ENCODE results near the gene LACC1. TPM values are rescaled to one million over a fixed set of nuclear protein-coding genes. Genes with fewer than 3 reads are reported as not detected.

Gene LACC1
- total RNA-seq, 1 donor from 2014 or later, result 4.8 TPM

GRCh38 chr13:43895940-43896339, 16.2 kb downstream of the LACC1 start:
- H3K27ac Mint-ChIP-seq (ENCODE audit: unreplicated experiment), result no peak overlapping the region
- peaks cover 1% of the 10 kb centered on the region for H3K27me3 Mint-ChIP-seq (ENCODE audit: unreplicated experiment)
- no peak for DNase-seq (ENCODE audit: low spot score)
- no peak for TF ChIP-seq CTCF (IDR thresholded peaks at IDR 0.05; ENCODE audit: unreplicated experiment)
- H3K9me3 Mint-ChIP-seq (ENCODE audit: unreplicated experiment), result no peaks in the 10 kb centered on the region
- H3K4me1 Mint-ChIP-seq (ENCODE audit: unreplicated experiment), result peaks cover 4% of the 10 kb centered on the region
- H3K36me3 Mint-ChIP-seq (ENCODE audit: low read depth, unreplicated experiment), result no peaks in the 10 kb centered on the region
- H3K4me3 Mint-ChIP-seq (ENCODE audit: unreplicated experiment), result no peak overlapping the region

GRCh38 chr13:43905435-43906031, 25.8 kb downstream of the LACC1 start:
- no peaks in the 10 kb centered on the region for H3K27me3 Mint-ChIP-seq (ENCODE audit: unreplicated experiment)
- no peaks in the 10 kb centered on the region for H3K9me3 Mint-ChIP-seq (ENCODE audit: unreplicated experiment)
- peak; percentile 85 for TF ChIP-seq CTCF (IDR thresholded peaks at IDR 0.05; ENCODE audit: unreplicated experiment)
- peak; percentile 45 for DNase-seq (ENCODE audit: low spot score)
- no peak overlapping the region for H3K4me3 Mint-ChIP-seq (ENCODE audit: unreplicated experiment)
- H3K36me3 Mint-ChIP-seq (ENCODE audit: low read depth, unreplicated experiment), result no peaks in the 10 kb centered on the region
- H3K4me1 Mint-ChIP-seq (ENCODE audit: unreplicated experiment), result no peaks in the 10 kb centered on the region
- no peak overlapping the region for H3K27ac Mint-ChIP-seq (ENCODE audit: unreplicated experiment)

- peak; percentile 6 for DNase-seq (ENCODE audit: low spot score)
- no peaks in the 10 kb centered on the region for H3K27me3 Mint-ChIP-seq (ENCODE audit: unreplicated experiment)
- H3K9me3 Mint-ChIP-seq (ENCODE audit: unreplicated experiment), result no peaks in the 10 kb centered on the region
- peaks cover 6% of the 10 kb centered on the region for H3K4me1 Mint-ChIP-seq (ENCODE audit: unreplicated experiment)
- peak; percentile 84 for TF ChIP-seq CTCF (IDR thresholded peaks at IDR 0.05; ENCODE audit: unreplicated experiment)
- H3K36me3 Mint-ChIP-seq (ENCODE audit: low read depth, unreplicated experiment), result no peaks in the 10 kb centered on the region
- H3K4me3 Mint-ChIP-seq (ENCODE audit: unreplicated experiment), result no peak overlapping the region
- no peak overlapping the region for H3K27ac Mint-ChIP-seq (ENCODE audit: unreplicated experiment)
Observed at GRCh38 chr13:43908156-43909126, 28.7 kb downstream of the LACC1 start.

- Mint-ChIP-seq H3K9me3 (ENCODE audit: unreplicated experiment) (no peaks in the 10 kb centered on the region), H3K4me1 (ENCODE audit: unreplicated experiment) (peaks cover 6% of the 10 kb centered on the region), H3K36me3 (ENCODE audit: low read depth, unreplicated experiment) (no peaks in the 10 kb centered on the region), H3K27me3 (ENCODE audit: unreplicated experiment) (no peaks in the 10 kb centered on the region), H3K27ac (ENCODE audit: unreplicated experiment) (no peak overlapping the region), H3K4me3 (ENCODE audit: unreplicated experiment) (no peak overlapping the region)
- no peak for DNase-seq (ENCODE audit: low spot score)
- TF ChIP-seq CTCF (IDR thresholded peaks at IDR 0.05; ENCODE audit: unreplicated experiment), result no peak
Observed at GRCh38 chr13:43910856-43911255, 31.2 kb downstream of the LACC1 start.

- H3K4me3 Mint-ChIP-seq (ENCODE audit: unreplicated experiment), result no peak overlapping the region
- H3K27me3 Mint-ChIP-seq (ENCODE audit: unreplicated experiment), result no peaks in the 10 kb centered on the region
- H3K4me1 Mint-ChIP-seq (ENCODE audit: unreplicated experiment), result peaks cover 6% of the 10 kb centered on the region
- no peak for TF ChIP-seq CTCF (IDR thresholded peaks at IDR 0.05; ENCODE audit: unreplicated experiment)
- no peak overlapping the region for H3K27ac Mint-ChIP-seq (ENCODE audit: unreplicated experiment)
- H3K9me3 Mint-ChIP-seq (ENCODE audit: unreplicated experiment), result no peaks in the 10 kb centered on the region
- DNase-seq (ENCODE audit: low spot score), result no peak
- H3K36me3 Mint-ChIP-seq (ENCODE audit: low read depth, unreplicated experiment), result no peaks in the 10 kb centered on the region
Observed at GRCh38 chr13:43911278-43911677, 31.6 kb downstream of the LACC1 start.

Data from endothelial cell (in vitro differentiated cells).